ENCODE measurements around the gene CMKLR1. TPM values are rescaled to one million over a fixed set of nuclear protein-coding genes. Genes with fewer than 3 reads are reported as not detected.

CMKLR1 gene
- total RNA-seq: not detected

DNA sequence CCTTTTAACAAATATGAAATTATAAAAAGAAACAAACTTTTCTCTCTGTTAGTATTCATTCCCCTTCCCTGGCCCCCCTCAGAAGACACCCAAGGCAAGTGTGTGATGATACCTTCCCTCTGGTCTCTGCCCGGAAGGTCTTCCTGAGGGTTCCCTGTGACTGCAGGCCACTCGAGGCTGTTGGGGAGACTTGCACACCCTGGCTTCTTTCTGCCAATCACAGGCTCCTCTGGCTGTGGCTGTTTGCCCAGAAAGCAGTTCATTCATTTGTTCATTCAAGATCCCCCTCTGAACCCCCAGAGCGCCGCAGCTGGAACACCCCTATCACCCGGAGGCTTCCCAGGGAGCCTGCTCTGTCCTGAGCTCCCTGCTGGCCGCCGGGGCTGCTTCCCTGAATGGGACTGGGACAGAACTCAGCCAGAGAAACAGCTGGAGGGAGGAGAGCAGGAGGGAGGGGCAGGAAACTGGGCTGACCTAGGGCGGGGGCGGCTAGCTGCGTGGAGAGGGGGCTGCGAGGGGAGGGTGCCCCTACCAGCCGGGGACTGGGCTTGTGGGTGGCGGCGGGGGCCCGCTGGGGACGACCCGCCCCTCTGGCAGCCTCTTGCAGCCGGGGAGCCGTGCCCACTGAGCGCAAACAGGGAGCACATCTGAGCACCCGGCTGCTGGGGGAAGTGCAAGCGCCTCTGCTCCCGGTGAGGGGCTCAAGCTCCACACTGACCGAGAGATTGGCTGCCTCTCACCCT is at the start of gene CMKLR1:
TSS of gene CMKLR1 (minus strand) at position 397 of the 743 bp plus-strand sequence. CDS start 45,720 bp downstream, outside the sequence.

Other genes with a start within 250 kb of the CMKLR1 start
- gene WSCD2, start 210.0 kb downstream of the CMKLR1 start, total RNA-seq: not detected
- gene FICD, start 176.0 kb upstream of the CMKLR1 start, total RNA-seq: 1 to 10 TPM; 6.0 to 6.4 TPM
- gene SART3, start 221.9 kb upstream of the CMKLR1 start, total RNA-seq: 10 to 100 TPM; 59.9 to 64.9 TPM
- gene ISCU, start 223.3 kb upstream of the CMKLR1 start, total RNA-seq: 10 to 100 TPM; 57.5 to 60.9 TPM

Data from activated naive CD4-positive, alpha-beta T cell treated with anti-CD3 and anti-CD28 coated beads, Interleukin-2, amount 10 ng/mL, durations not matched to agents 5 hours and 36 hours (primary cell).